Mammary epithelial cell (primary cell): ENCODE data around the gene SLC25A21.

Source experiments
- EZH2 ChIP-seq: IDR thresholded peaks from 2 replicates; pipeline ENCODE4 v1.6.1; 2012; ENCODE audit warnings: low read length, inconsistent platforms, borderline replicate concordance
- TF ChIP-seq, protein P1 (sequence below), 2 donors: IDR thresholded peaks in 1 of 2; conservative IDR thresholded peaks in 1 of 2; 2 replicates each; pipeline ENCODE4 v1.5.1; 2011 to 2012; ENCODE audit warnings: inconsistent platforms in 2 of 2, low read length in 2 of 2, mild to moderate bottlenecking in 2 of 2, control low read depth in 1 of 2, low read depth in 1 of 2; ENCODE audit not compliant: insufficient read depth in 1 of 2; ENCODE audit errors: extremely low read depth in 1 of 2

DNA sequence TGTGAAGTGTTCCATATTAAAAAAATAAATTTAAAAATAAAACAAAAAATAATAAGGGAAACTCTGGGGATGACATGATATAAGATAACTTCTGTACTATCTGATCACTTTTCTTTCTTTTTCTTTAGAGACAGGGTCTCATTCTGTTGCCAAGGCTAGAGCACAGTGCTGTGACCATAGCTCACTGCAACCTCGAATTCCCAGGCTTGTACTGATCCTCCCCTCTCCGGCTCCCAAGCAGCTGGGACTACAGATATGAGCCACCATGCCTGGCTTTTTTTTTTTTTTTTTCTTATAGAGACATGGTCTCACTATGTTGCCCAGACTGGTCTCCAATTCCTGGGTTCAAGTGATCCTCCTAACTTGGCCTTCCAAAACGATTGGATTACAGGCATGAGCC lies 14.9 kb upstream of the SLC25A21 start:
- TF ChIP-seq, protein P1, sequence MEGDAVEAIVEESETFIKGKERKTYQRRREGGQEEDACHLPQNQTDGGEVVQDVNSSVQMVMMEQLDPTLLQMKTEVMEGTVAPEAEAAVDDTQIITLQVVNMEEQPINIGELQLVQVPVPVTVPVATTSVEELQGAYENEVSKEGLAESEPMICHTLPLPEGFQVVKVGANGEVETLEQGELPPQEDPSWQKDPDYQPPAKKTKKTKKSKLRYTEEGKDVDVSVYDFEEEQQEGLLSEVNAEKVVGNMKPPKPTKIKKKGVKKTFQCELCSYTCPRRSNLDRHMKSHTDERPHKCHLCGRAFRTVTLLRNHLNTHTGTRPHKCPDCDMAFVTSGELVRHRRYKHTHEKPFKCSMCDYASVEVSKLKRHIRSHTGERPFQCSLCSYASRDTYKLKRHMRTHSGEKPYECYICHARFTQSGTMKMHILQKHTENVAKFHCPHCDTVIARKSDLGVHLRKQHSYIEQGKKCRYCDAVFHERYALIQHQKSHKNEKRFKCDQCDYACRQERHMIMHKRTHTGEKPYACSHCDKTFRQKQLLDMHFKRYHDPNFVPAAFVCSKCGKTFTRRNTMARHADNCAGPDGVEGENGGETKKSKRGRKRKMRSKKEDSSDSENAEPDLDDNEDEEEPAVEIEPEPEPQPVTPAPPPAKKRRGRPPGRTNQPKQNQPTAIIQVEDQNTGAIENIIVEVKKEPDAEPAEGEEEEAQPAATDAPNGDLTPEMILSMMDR (conservative IDR thresholded peaks at IDR 0.05 in 1 of 2, IDR thresholded peaks at IDR 0.05 in 1 of 2; ENCODE audit: extremely low read depth in 1 of 2, insufficient read depth in 1 of 2, low read depth in 1 of 2, low read length in 2 of 2): no peak
- no peak for TF ChIP-seq EZH2
